Sigmoid colon (tissue), 7 donors: ENCODE measurements around the gene KRT14. TPM values are rescaled to one million over a fixed set of nuclear protein-coding genes. Genes with fewer than 3 reads are reported as not detected.
A peak's percentile ranks its signal among the peaks of the same experiment; 100 is the strongest.
"Not testable (repeated sequence)": the region's sequence is repeated elsewhere in the genome, so short reads cannot be mapped to it uniquely, and the experiment has no call there.

Source experiments
- DNase-seq: peaks from one replicate; pipeline ENCODE4 v3.0.0-alpha.2; 2019
- H3K27ac ChIP-seq, 4 donors: fragments of 200-600 bp; sonication (generic); one replicate each; pipeline ENCODE4 v1.5.1; 2016 to 2019; ENCODE audit warnings: mild to moderate bottlenecking in 1 of 4
- H3K27me3 ChIP-seq, 3 donors: fragments of 200-600 bp; sonication (generic); one replicate each; pipeline ENCODE4 v1.5.1; 2019; ENCODE audit warnings: mild to moderate bottlenecking in 1 of 3
- H3K36me3 ChIP-seq, 4 donors: fragments of 200-600 bp; sonication (generic); one replicate each; pipeline ENCODE4 v1.5.1; 2016 to 2019
- H3K4me1 ChIP-seq, 4 donors: fragments of 200-600 bp; sonication (generic); one replicate each; pipeline ENCODE4 v1.5.1; 2017 to 2019
- H3K4me3 ChIP-seq, 4 donors: fragments of 200-600 bp; sonication (generic); one replicate each; pipeline ENCODE4 v1.5.1; 2017 to 2019; ENCODE audit warnings: mild to moderate bottlenecking in 2 of 4, moderate library complexity in 1 of 4
- H3K9me3 ChIP-seq, 4 donors: fragments of 200-600 bp in 3 of 4; sonication (generic) in 3 of 4; one replicate each; pipeline versions ENCODE4 v1.5.1 to v1.6.1; 2013 to 2019
- CTCF ChIP-seq, 4 experiments: fragments of 450-650 bp in 3 of 4; fragments of 200-600 bp in 1 of 4; IDR thresholded peaks; one replicate each; pipeline ENCODE4 v1.5.1; 2016 to 2019; ENCODE audit warnings: antibody characterized with exemption in 4 of 4, mild to moderate bottlenecking in 3 of 4, moderate library complexity in 2 of 4
- EP300 ChIP-seq, 4 donors: sonication (generic); formaldehyde crosslinking; IDR thresholded peaks; one replicate each; pipeline ENCODE4 v1.6.1; 2017; ENCODE audit warnings: antibody characterized with exemption in 4 of 4
- POLR2A ChIP-seq, 2 donors: fragments of 450-650 bp; IDR thresholded peaks; one replicate each; pipeline ENCODE4 v1.6.1; 2016; ENCODE audit warnings: antibody characterized with exemption in 2 of 2, mild to moderate bottlenecking in 2 of 2, moderate library complexity in 2 of 2
- POLR2AphosphoS5 ChIP-seq, 4 donors: sonication (generic); formaldehyde crosslinking; IDR thresholded peaks; one replicate each; pipeline ENCODE4 v1.6.1; 2017; ENCODE audit warnings: antibody characterized with exemption in 4 of 4
- WGBS, 2 donors: extraction: QIAGEN DNeasy Blood & Tissue Kit; methylation state at CpG; one replicate each; pipeline ENCODE4 v1.1.7; 2013; 5-methylcytosine and 5-hydroxymethylcytosine counted together
- intact Hi-C: fragments of 100-400 bp; cut with DNase I; formaldehyde crosslinking; loops from one replicate; pipeline ENCODE4 v1.15.1; 2023
- polyA plus RNA-seq, 3 donors: library from polyadenylated mRNA; stranded (reverse); fragments of 200-250 nt; gene quantifications; one replicate each; pipeline ENCODE4 v1.2.3, GENCODE V29; 2013
- total RNA-seq, 4 donors: library from RNA; depleted of rRNA; stranded (reverse); fragments of >200 nt; gene quantifications; one replicate each; pipeline ENCODE4 v1.1.0, GENCODE V29; 2016
- donor health status: healthy with polysubstance abuse.
- donor health status: Bipolar disorder and iron deficiency.
- donor health status: healthy.

Gene KRT14
- total and polyA plus RNA-seq, 7 donors: 0.15 to 3.6 (median 1.4) TPM; not detected in 4

GRCh38 chr17:41620583-41621434, 34.1 kb upstream of the KRT14 start:
- peak; percentile 47 for DNase-seq
- WGBS, 2 donors: 78 to 84% methylated on average over 21 of the region's 21 CpGs
- Histone ChIP-seq H3K4me1 (no peaks in the 10 kb centered on the region), H3K27ac (no peak overlapping the region), H3K27me3 (peaks cover 0 to 12% (median 0%) of the 10 kb centered on the region in 3 donors), H3K4me3 (no peak overlapping the region), H3K9me3 (no peaks in the 10 kb centered on the region), H3K36me3 (no peaks in the 10 kb centered on the region)
- intact Hi-C loops: no loop called here
- TF ChIP-seq EP300 (IDR thresholded peaks at IDR 0.05): no peak
- TF ChIP-seq CTCF (IDR thresholded peaks at IDR 0.05): no peak
- TF ChIP-seq POLR2AphosphoS5 (IDR thresholded peaks at IDR 0.05): no peak
- no peak for TF ChIP-seq POLR2A (IDR thresholded peaks at IDR 0.05)

- H3K27me3 ChIP-seq: peaks cover 0 to 18% (median 0%) of the 10 kb centered on the region in 3 donors
These were observed 33.4 kb upstream of the KRT14 start for GRCh38 chr17:41619927-41620582.

GRCh38 chr17:41619036-41619926, 32.6 kb upstream of the KRT14 start:
- Histone ChIP-seq H3K27me3 (peaks cover 0 to 20% (median 0%) of the 10 kb centered on the region in 3 donors), H3K4me1 (no peaks in the 10 kb centered on the region), H3K27ac (no peak overlapping the region), H3K9me3 (no peaks in the 10 kb centered on the region), H3K36me3 (no peaks in the 10 kb centered on the region), H3K4me3 (no peak overlapping the region)
- 68 to 80% methylated on average over 18 to 20 of the region's 20 CpGs for WGBS, 2 donors
- no peak for TF ChIP-seq POLR2A (IDR thresholded peaks at IDR 0.05)
- TF ChIP-seq CTCF (IDR thresholded peaks at IDR 0.05): no peak
- no peak for TF ChIP-seq POLR2AphosphoS5 (IDR thresholded peaks at IDR 0.05)
- no peak for TF ChIP-seq EP300 (IDR thresholded peaks at IDR 0.05)
- intact Hi-C loops: no loop called here
- DNase-seq: peak; percentile 40

More at GRCh38 chr17:41619927-41620582, 33.4 kb upstream of the KRT14 start:
- H3K4me3 ChIP-seq, intact Hi-C loops, H3K9me3 ChIP-seq, DNase-seq, H3K36me3 ChIP-seq, H3K4me1 ChIP-seq, H3K27ac ChIP-seq: not testable (repeated sequence)
- 80 to 82% methylated on average over 6 of the region's 6 CpGs for WGBS, 2 donors

GRCh38 chr17:41618341-41619035, 31.8 kb upstream of the KRT14 start:
- H3K4me3 ChIP-seq: no peak overlapping the region
- H3K4me1 ChIP-seq: no peaks in the 10 kb centered on the region
- no peaks in the 10 kb centered on the region for H3K9me3 ChIP-seq
- TF ChIP-seq POLR2A (IDR thresholded peaks at IDR 0.05): no peak
- TF ChIP-seq EP300 (IDR thresholded peaks at IDR 0.05): no peak
- TF ChIP-seq CTCF (IDR thresholded peaks at IDR 0.05): no peak
- H3K27ac ChIP-seq: no peak overlapping the region
- peaks cover 0 to 17% (median 0%) of the 10 kb centered on the region in 3 donors for H3K27me3 ChIP-seq
- 43 to 64% methylated on average over 13 of the region's 13 CpGs for WGBS, 2 donors
- peak; percentile 50 for DNase-seq
- H3K36me3 ChIP-seq: no peaks in the 10 kb centered on the region
- intact Hi-C loops: no loop called here
